Measurements from ENCODE around the gene MESP1.
A peak's percentile ranks its signal among the peaks of the same experiment; 100 is the strongest.

The MESP1 gene

GRCh38 chr15:89756897-89757296 is 5.8 kb upstream of the MESP1 start:
- DNase-seq = no peak

- no peak for DNase-seq
Observed at GRCh38 chr15:89755701-89756100, 4.7 kb upstream of the MESP1 start.

- no peak for DNase-seq
Observed at GRCh38 chr15:89754361-89755154, 3.5 kb upstream of the MESP1 start.

- no peak for DNase-seq
Observed at GRCh38 chr15:89753855-89754254, 2.8 kb upstream of the MESP1 start.

GRCh38 chr15:89751748-89752147 is 699 bp upstream of the MESP1 start:
- no peak for DNase-seq

GRCh38 chr15:89749951-89750559 is 994 bp downstream of the MESP1 start:
- DNase-seq = no peak

GRCh38 chr15:89749526-89749925 is 1.5 kb downstream of the MESP1 start:
- DNase-seq = no peak

- DNase-seq = no peak
Observed at GRCh38 chr15:89749054-89749453, 2.0 kb downstream of the MESP1 start.

GRCh38 chr15:89747708-89748682 is 3.1 kb downstream of the MESP1 start:
- no peak for DNase-seq

- no peak for DNase-seq
Observed at GRCh38 chr15:89746386-89746780, 4.7 kb downstream of the MESP1 start.

- no peak for DNase-seq
Observed at GRCh38 chr15:89745768-89746167, 5.3 kb downstream of the MESP1 start.

- DNase-seq = no peak
Observed at GRCh38 chr15:89745131-89745530, 5.9 kb downstream of the MESP1 start.

GRCh38 chr15:89743594-89743993 is 7.5 kb downstream of the MESP1 start:
- no peak for DNase-seq

GRCh38 chr15:89743011-89743410 is 8.0 kb downstream of the MESP1 start:
- DNase-seq = no peak

GRCh38 chr15:89740137-89740536 is 10.9 kb downstream of the MESP1 start:
- DNase-seq = peak; percentile 36

GRCh38 chr15:89735773-89736172 is 15.3 kb downstream of the MESP1 start:
- DNase-seq = no peak

- DNase-seq = no peak
Observed at GRCh38 chr15:89732451-89733172, 18.4 kb downstream of the MESP1 start.

GRCh38 chr15:89731275-89731674 is 19.8 kb downstream of the MESP1 start:
- no peak for DNase-seq

GRCh38 chr15:89728254-89728653 is 22.8 kb downstream of the MESP1 start:
- no peak for DNase-seq

- no peak for DNase-seq
Observed at GRCh38 chr15:89725064-89725463, 26.0 kb downstream of the MESP1 start.

GRCh38 chr15:89724621-89725020 is 26.4 kb downstream of the MESP1 start:
- DNase-seq = no peak

GRCh38 chr15:89723031-89723430 is 28.0 kb downstream of the MESP1 start:
- DNase-seq = no peak

- DNase-seq = no peak
Observed at GRCh38 chr15:89714775-89715174, 36.3 kb downstream of the MESP1 start.
